ENCODE results near the gene FNDC10. TPM values are rescaled to one million over a fixed set of nuclear protein-coding genes. Genes with fewer than 3 reads are reported as not detected.

The FNDC10 gene
- total RNA-seq, 2 donors from 2014 or later: 1.3 to 2.3 TPM

DNA sequence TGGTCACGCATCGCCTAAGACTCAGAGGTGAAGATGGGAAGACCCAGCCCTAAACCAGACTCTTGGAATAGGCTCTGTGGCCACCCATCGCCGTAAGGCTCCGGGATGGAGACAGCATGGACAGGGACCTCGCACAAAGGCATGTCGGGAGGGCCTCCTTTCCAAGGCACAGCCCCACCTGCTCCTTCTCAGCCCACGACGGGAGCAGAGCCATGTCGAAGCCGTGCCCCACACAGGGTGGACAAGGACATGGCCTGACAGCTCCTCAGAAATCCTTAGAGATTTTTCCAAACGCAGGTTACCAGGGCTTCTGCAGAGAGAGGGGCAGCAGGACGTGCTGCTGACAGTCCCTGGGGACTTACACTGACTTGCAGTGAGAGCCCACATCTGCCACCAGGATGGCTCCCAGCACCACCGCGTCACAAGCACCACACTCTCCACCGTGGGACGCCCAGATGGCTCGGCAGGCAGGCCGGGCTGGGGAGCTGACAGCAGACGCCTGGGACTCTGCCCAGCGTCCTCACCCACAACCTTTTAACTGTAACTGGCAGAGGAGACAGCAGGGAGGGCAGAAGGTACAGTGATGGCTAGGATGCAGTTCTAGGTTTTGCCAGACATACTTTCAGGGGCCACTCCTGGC is 37.3 kb downstream of the FNDC10 start:
- peaks cover 0 to 20% of the 10 kb centered on the region in 2 donors for H3K36me3 ChIP-seq (replicated peaks in 1 of 2; ENCODE audit: insufficient read depth in 1 of 2, low read depth in 2 of 2)

GRCh38 chr1:1561801-1562470 is 38.0 kb downstream of the FNDC10 start:
- TF ChIP-seq POLR2A (IDR thresholded peaks at IDR 0.05) (no peak), CTCF (IDR thresholded peaks at IDR 0.05) (no peak)
- 85 to 95% methylated on average over 15 of the region's 15 CpGs for WGBS, 2 donors
- no peak for ATAC-seq
- Histone ChIP-seq H3K9me3 (no peaks in the 10 kb centered on the region), H3K4me1 (no peaks in the 10 kb centered on the region), H3K36me3 (replicated peaks in 1 of 2; ENCODE audit: insufficient read depth in 1 of 2, low read depth in 2 of 2) (peaks cover 0 to 20% of the 10 kb centered on the region in 2 donors), H3K27me3 (no peaks in the 10 kb centered on the region), H3K27ac (no peak overlapping the region), H3K4me3 (no peak overlapping the region)
- DNase-seq: no peak
- intact Hi-C loops (cut with DNase I): no loop called here

More for the DNA sequence above, 37.3 kb downstream of the FNDC10 start:
- DNase-seq (no peak), ATAC-seq (no peak)
- intact Hi-C loops (cut with DNase I): no loop called here
- WGBS, 2 donors: 86 to 95% methylated on average over 4 to 16 of the region's 21 CpGs
- no peak for TF ChIP-seq CTCF (IDR thresholded peaks at IDR 0.05)
- no peak for TF ChIP-seq POLR2A (IDR thresholded peaks at IDR 0.05)
- Histone ChIP-seq H3K4me3 (no peak overlapping the region), H3K9me3 (no peaks in the 10 kb centered on the region), H3K27me3 (no peaks in the 10 kb centered on the region), H3K27ac (no peak overlapping the region), H3K4me1 (no peaks in the 10 kb centered on the region)

- no peak for TF ChIP-seq POLR2A (IDR thresholded peaks at IDR 0.05)
- TF ChIP-seq CTCF (IDR thresholded peaks at IDR 0.05): no peak
- Histone ChIP-seq H3K4me1 (no peaks in the 10 kb centered on the region), H3K27me3 (no peaks in the 10 kb centered on the region), H3K36me3 (replicated peaks in 1 of 2; ENCODE audit: insufficient read depth in 1 of 2, low read depth in 2 of 2) (peaks cover 0 to 20% of the 10 kb centered on the region in 2 donors), H3K4me3 (no peak overlapping the region), H3K9me3 (no peaks in the 10 kb centered on the region), H3K27ac (no peak overlapping the region)
- intact Hi-C loops (cut with DNase I): no loop called here
- DNase-seq (no peak), ATAC-seq (no peak)
- 91 to 92% methylated on average over 8 to 9 of the region's 9 CpGs for WGBS, 2 donors
These were observed 39.8 kb downstream of the FNDC10 start for GRCh38 chr1:1560178-1560577.

DNA sequence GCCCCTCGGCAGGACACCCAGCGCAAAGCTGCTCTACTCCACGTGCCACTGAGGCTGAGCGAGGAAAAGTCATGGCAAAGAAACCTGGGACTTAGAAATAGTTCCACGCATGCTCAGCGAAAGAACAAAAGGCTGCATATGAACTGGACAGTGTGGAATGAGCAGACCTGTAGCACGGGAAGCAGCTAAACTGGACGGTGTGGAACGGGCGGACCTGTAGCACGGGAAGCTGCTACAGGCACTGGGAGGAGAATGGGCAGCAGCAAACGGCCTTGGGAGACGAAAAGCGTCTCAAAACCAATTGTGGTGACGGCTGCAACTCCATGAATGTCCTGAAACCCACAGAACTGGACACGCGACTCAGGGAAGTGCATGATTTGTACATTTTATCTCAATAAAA is 40.9 kb downstream of the FNDC10 start:
- Histone ChIP-seq H3K27me3 (no peaks in the 10 kb centered on the region), H3K36me3 (replicated peaks in 1 of 2; ENCODE audit: insufficient read depth in 1 of 2, low read depth in 2 of 2) (peaks cover 0 to 16% of the 10 kb centered on the region in 2 donors), H3K27ac (no peak overlapping the region), H3K9me3 (no peaks in the 10 kb centered on the region), H3K4me3 (no peak overlapping the region), H3K4me1 (no peaks in the 10 kb centered on the region)
- TF ChIP-seq POLR2A (IDR thresholded peaks at IDR 0.05): no peak
- no peak for TF ChIP-seq CTCF (IDR thresholded peaks at IDR 0.05)
- ATAC-seq (peak; percentile 12), DNase-seq (no peak)
- 66 to 67% methylated on average over 17 of the region's 17 CpGs for WGBS, 2 donors
- intact Hi-C loops (cut with DNase I): no loop called here
